Sigmoid colon (tissue), 4 donors: Measurements from ENCODE around the gene LDHA.

Experiments used
- CTCF ChIP-seq, 4 experiments: fragments of 450-650 bp in 3 of 4; fragments of 200-600 bp in 1 of 4; IDR thresholded peaks; one replicate each; pipeline ENCODE4 v1.5.1; 2016 to 2019; ENCODE audit warnings: antibody characterized with exemption in 4 of 4, mild to moderate bottlenecking in 3 of 4, moderate library complexity in 2 of 4
- EP300 ChIP-seq, 4 donors: sonication (generic); formaldehyde crosslinking; IDR thresholded peaks; one replicate each; pipeline ENCODE4 v1.6.1; 2017; ENCODE audit warnings: antibody characterized with exemption in 4 of 4
- POLR2AphosphoS5 ChIP-seq, 4 donors: sonication (generic); formaldehyde crosslinking; IDR thresholded peaks; one replicate each; pipeline ENCODE4 v1.6.1; 2017; ENCODE audit warnings: antibody characterized with exemption in 4 of 4

DNA sequence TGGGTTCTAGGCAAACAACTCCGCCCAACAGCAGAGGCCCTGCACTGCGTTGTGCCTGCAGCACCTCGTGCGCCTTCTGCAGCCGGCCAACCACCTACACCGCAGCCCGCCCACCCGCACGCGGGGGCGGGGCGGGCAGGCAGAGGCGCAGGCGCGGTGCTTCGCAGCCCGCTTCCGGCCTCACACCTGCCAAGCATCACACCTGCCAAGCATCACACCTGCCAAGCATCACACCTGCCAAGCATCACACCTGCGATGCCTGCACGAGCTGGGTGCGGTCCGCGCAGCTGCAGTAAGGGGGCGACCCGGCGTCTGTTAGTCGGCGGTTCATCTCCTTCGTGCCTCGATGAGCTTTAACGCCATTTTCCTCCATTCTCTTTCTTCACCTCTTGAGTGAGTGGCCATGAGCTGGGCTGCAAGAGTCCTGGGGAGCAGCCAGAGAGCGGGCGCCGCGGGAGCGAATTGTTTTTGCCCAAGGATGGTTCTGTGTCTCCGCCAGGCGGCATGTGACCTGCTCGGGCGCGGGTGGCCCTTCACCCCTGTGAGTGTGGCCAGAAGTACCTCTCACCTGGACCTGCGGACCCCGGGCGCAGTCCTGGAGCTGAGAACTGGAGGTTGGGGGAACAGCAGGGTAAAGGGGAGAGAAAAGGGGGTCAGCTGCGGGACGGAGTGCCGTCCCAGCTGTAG lies 61.5 kb downstream of the LDHA start, which contains the start of gene LDHAL6A:
- TF ChIP-seq CTCF (IDR thresholded peaks at IDR 0.05) = no peak
- no peak for TF ChIP-seq EP300 (IDR thresholded peaks at IDR 0.05)
- TF ChIP-seq POLR2AphosphoS5 (IDR thresholded peaks at IDR 0.05) = no peak
